Upper lobe of left lung (tissue), 6 donors: ENCODE results near the gene CSTPP1. TPM values are rescaled to one million over a fixed set of nuclear protein-coding genes. Genes with fewer than 3 reads are reported as not detected.
A peak's percentile ranks its signal among the peaks of the same experiment; 100 is the strongest.
"Not testable (repeated sequence)": the region's sequence is repeated elsewhere in the genome, so short reads cannot be mapped to it uniquely, and the experiment has no call there.

Source experiments
- ATAC-seq, 2 donors: fragments of 200-7000 bp; cut with Tn5 transposase; one replicate each; pipeline ENCODE4 v1.9.1; 2022; ENCODE audit warnings: mild to moderate bottlenecking in 2 of 2, moderate library complexity in 2 of 2; ENCODE audit not compliant: low FRiP score in 2 of 2
- DNase-seq, 2 donors: peaks; one replicate each; pipeline ENCODE4 v3.0.0-alpha.2; 2019 to 2020
- H3K27ac ChIP-seq, 4 donors: fragments of 200-600 bp; sonication (generic); one replicate each; pipeline ENCODE4 v1.5.1; 2016 to 2019
- H3K27me3 ChIP-seq, 4 donors: fragments of 200-600 bp; sonication (generic); one replicate each; pipeline ENCODE4 v1.5.1; 2017 to 2019
- H3K36me3 ChIP-seq, 4 donors: fragments of 200-600 bp; sonication (generic); one replicate each; pipeline ENCODE4 v1.5.1; 2016 to 2019
- H3K4me1 ChIP-seq, 4 donors: fragments of 200-600 bp; sonication (generic); one replicate each; pipeline ENCODE4 v1.5.1; 2018 to 2019
- H3K4me3 ChIP-seq, 4 donors: fragments of 200-600 bp; sonication (generic); one replicate each; pipeline ENCODE4 v1.5.1; 2017 to 2019; ENCODE audit warnings: mild to moderate bottlenecking in 2 of 4, moderate library complexity in 1 of 4
- H3K9me3 ChIP-seq, 4 donors: fragments of 200-600 bp; sonication (generic); one replicate each; pipeline ENCODE4 v1.5.1; 2018 to 2019
- CTCF ChIP-seq, 6 experiments: fragments of 450-650 bp in 4 of 6; fragments of 200-600 bp in 2 of 6; sonication (generic) in 2 of 6; IDR thresholded peaks; one replicate each; pipeline ENCODE4 v1.5.1; 2016 to 2019; ENCODE audit warnings: antibody characterized with exemption in 6 of 6
- EP300 ChIP-seq, 4 donors: sonication (generic); formaldehyde crosslinking; IDR thresholded peaks; one replicate each; pipeline ENCODE4 v1.5.1; 2017; ENCODE audit warnings: antibody characterized with exemption in 4 of 4, control low read depth in 2 of 4
- POLR2A ChIP-seq, 4 donors: fragments of 450-650 bp; IDR thresholded peaks; one replicate each; pipeline ENCODE4 v1.5.1; 2016 to 2017; ENCODE audit warnings: antibody characterized with exemption in 4 of 4, mild to moderate bottlenecking in 2 of 4
- POLR2AphosphoS5 ChIP-seq, 2 donors: sonication (generic); formaldehyde crosslinking; IDR thresholded peaks; one replicate each; pipeline ENCODE4 v1.5.1; 2017; ENCODE audit warnings: antibody characterized with exemption in 2 of 2
- WGBS, 2 donors: methylation state at CpG; one replicate each; pipeline ENCODE4 v1.1.5; 2017 to 2018; 5-methylcytosine and 5-hydroxymethylcytosine counted together
- total RNA-seq, 6 donors: library from RNA; depleted of rRNA in 4 of 6; stranded (reverse); fragments of >200 nt in 4 of 6; gene quantifications; one replicate each; pipeline versions ENCODE4 v1.1.0 to v1.2.1, GENCODE V29; 2016 to 2021
- donor health status: DM: no; HTN: no; CAD: no; lungs with moderate emphysema.
- donor health status: DM: no; HTN: yes; CAD: no; lungs with severe emphysema.

Gene CSTPP1
- total RNA-seq, 6 donors from 2014 or later: 23.9 to 71.2 (median 47.2) TPM

GRCh38 chr11:47087801-47088200 lies 151.2 kb downstream of the CSTPP1 start:
- DNase-seq: no peak
- no peak for TF ChIP-seq CTCF (IDR thresholded peaks at IDR 0.05)
- no peak overlapping the region for H3K4me3 ChIP-seq
- H3K27me3 ChIP-seq: no peaks in the 10 kb centered on the region
- WGBS, 2 donors: 60 to 63% methylated on average over 3 of the region's 3 CpGs
- no peaks in the 10 kb centered on the region for H3K4me1 ChIP-seq
- H3K9me3 ChIP-seq: no peaks in the 10 kb centered on the region
- no peak for ATAC-seq
- H3K36me3 ChIP-seq: no peaks in the 10 kb centered on the region
- H3K27ac ChIP-seq: no peak overlapping the region

- TF ChIP-seq POLR2A (IDR thresholded peaks at IDR 0.05): no peak
- TF ChIP-seq EP300 (IDR thresholded peaks at IDR 0.05): no peak
- no peak for TF ChIP-seq CTCF (IDR thresholded peaks at IDR 0.05)
- no peak for TF ChIP-seq POLR2AphosphoS5 (IDR thresholded peaks at IDR 0.05)
- H3K36me3 ChIP-seq: no peaks in the 10 kb centered on the region
- DNase-seq (no peak), ATAC-seq (no peak)
- 100% methylated on average over 1 to 2 of the region's 2 CpGs for WGBS, 2 donors
- no peaks in the 10 kb centered on the region for H3K4me1 ChIP-seq
- no peak overlapping the region for H3K27ac ChIP-seq
- H3K9me3 ChIP-seq: no peaks in the 10 kb centered on the region
- H3K27me3 ChIP-seq: no peaks in the 10 kb centered on the region
- H3K4me3 ChIP-seq: no peak overlapping the region
Measured at GRCh38 chr11:47093541-47093940, 157.0 kb downstream of the CSTPP1 start.

- DNase-seq: peak in 1 of 2 donors; percentile 51
- not testable (repeated sequence) for H3K4me1 ChIP-seq, H3K27ac ChIP-seq, ATAC-seq, H3K27me3 ChIP-seq, H3K36me3 ChIP-seq, H3K9me3 ChIP-seq, H3K4me3 ChIP-seq
- WGBS, 2 donors: 72 to 77% methylated on average over 10 to 11 of the region's 22 CpGs
Measured at GRCh38 chr11:47096871-47097270, 160.3 kb downstream of the CSTPP1 start.

GRCh38 chr11:47098223-47098622 lies 161.7 kb downstream of the CSTPP1 start:
- H3K4me3 ChIP-seq, DNase-seq, H3K9me3 ChIP-seq, H3K27ac ChIP-seq, H3K27me3 ChIP-seq, ATAC-seq, H3K36me3 ChIP-seq, H3K4me1 ChIP-seq: not testable (repeated sequence)
- WGBS, 2 donors: 90 to 92% methylated on average over 3 of the region's 3 CpGs

- TF ChIP-seq EP300 (IDR thresholded peaks at IDR 0.05) (no peak), POLR2A (IDR thresholded peaks at IDR 0.05) (no peak), POLR2AphosphoS5 (IDR thresholded peaks at IDR 0.05) (no peak), CTCF (IDR thresholded peaks at IDR 0.05) (no peak)
- H3K9me3 ChIP-seq: no peaks in the 10 kb centered on the region
- no peak overlapping the region for H3K4me3 ChIP-seq
- ATAC-seq (no peak), DNase-seq (no peak)
- H3K36me3 ChIP-seq: no peaks in the 10 kb centered on the region
- peaks cover 0 to 8% (median 3%) of the 10 kb centered on the region in 4 donors for H3K4me1 ChIP-seq
- no peak overlapping the region for H3K27ac ChIP-seq
- 61 to 64% methylated on average over 3 of the region's 3 CpGs for WGBS, 2 donors
- no peaks in the 10 kb centered on the region for H3K27me3 ChIP-seq
Measured at GRCh38 chr11:47099214-47099917, 162.8 kb downstream of the CSTPP1 start.

GRCh38 chr11:47099918-47100315 lies 163.4 kb downstream of the CSTPP1 start:
- no peak overlapping the region for H3K27ac ChIP-seq
- H3K9me3 ChIP-seq: no peaks in the 10 kb centered on the region
- H3K36me3 ChIP-seq: no peaks in the 10 kb centered on the region
- H3K4me1 ChIP-seq: peaks cover 0 to 8% (median 3%) of the 10 kb centered on the region in 4 donors
- no peaks in the 10 kb centered on the region for H3K27me3 ChIP-seq
- TF ChIP-seq EP300 (IDR thresholded peaks at IDR 0.05) (no peak), CTCF (IDR thresholded peaks at IDR 0.05) (no peak), POLR2AphosphoS5 (IDR thresholded peaks at IDR 0.05) (no peak), POLR2A (IDR thresholded peaks at IDR 0.05) (no peak)
- H3K4me3 ChIP-seq: no peak overlapping the region
- no peak for ATAC-seq
- DNase-seq: no peak
